Breast epithelium (tissue), 4 donors: ENCODE results near the gene WBP1. TPM values are rescaled to one million over a fixed set of nuclear protein-coding genes. Genes with fewer than 3 reads are reported as not detected.
A peak's percentile ranks its signal among the peaks of the same experiment; 100 is the strongest.

ENCODE experiments used
- DNase-seq, 2 donors: peaks; one replicate each; pipeline ENCODE4 v3.0.0-alpha.2; 2019; ENCODE audit warnings: low spot score in 2 of 2
- H3K27ac ChIP-seq, 2 donors: fragments of 200-600 bp; sonication (generic) in 1 of 2; one replicate each; pipeline ENCODE4 v1.5.1; 2016 to 2019; ENCODE audit warnings: mild to moderate bottlenecking in 1 of 2
- H3K27me3 ChIP-seq, 2 donors: fragments of 200-600 bp; sonication (generic) in 1 of 2; one replicate each; pipeline versions ENCODE4 v1.5.1 to v1.6.0; 2017 to 2019; ENCODE audit warnings: control low read depth in 1 of 2, mild to moderate bottlenecking in 1 of 2
- H3K36me3 ChIP-seq: fragments of 200-600 bp; one replicate; pipeline ENCODE4 v1.5.1; 2019
- H3K4me1 ChIP-seq, 2 donors: fragments of 200-600 bp; sonication (generic); one replicate each; pipeline ENCODE4 v1.5.1; 2016 to 2019; ENCODE audit warnings: control low read depth in 1 of 2
- H3K4me3 ChIP-seq, 3 donors: fragments of 200-600 bp; sonication (generic); 1 replicate in 2 of 3; 2 replicates in 1 of 3; pipeline ENCODE4 v1.5.1; 2016 to 2019; ENCODE audit warnings: mild to moderate bottlenecking in 3 of 3, moderate library complexity in 2 of 3
- H3K9me3 ChIP-seq, 2 donors: fragments of 200-600 bp; sonication (generic) in 1 of 2; one replicate each; pipeline ENCODE4 v1.5.1; 2016 to 2019; ENCODE audit warnings: control low read depth in 1 of 2
- CTCF ChIP-seq, 3 donors: fragments of 450-650 bp; IDR thresholded peaks; one replicate each; pipeline ENCODE4 v1.5.1; 2016 to 2017; ENCODE audit warnings: antibody characterized with exemption in 3 of 3, mild to moderate bottlenecking in 3 of 3, moderate library complexity in 3 of 3
- POLR2A ChIP-seq: fragments of 450-650 bp; IDR thresholded peaks from one replicate; pipeline ENCODE4 v1.6.1; 2016; ENCODE audit warnings: antibody characterized with exemption, mild to moderate bottlenecking, moderate library complexity
- POLR2AphosphoS5 ChIP-seq, 3 donors: sonication (generic); formaldehyde crosslinking; IDR thresholded peaks; one replicate each; pipeline ENCODE4 v1.6.1; 2017; ENCODE audit warnings: antibody characterized with exemption in 3 of 3
- intact Hi-C: fragments of 100-400 bp; cut with DNase I; formaldehyde crosslinking; loops from one replicate; pipeline ENCODE4 v1.15.1; 2023; ENCODE audit warnings: low total_unique reads
- total RNA-seq, 3 donors: library from RNA; depleted of rRNA; stranded (reverse); fragments of >200 nt; gene quantifications; one replicate each; pipeline ENCODE4 v1.1.0, GENCODE V29; 2016

The WBP1 gene
- total RNA-seq, 3 donors from 2014 or later = 58.0 to 70.0 (median 61.9) TPM

GRCh38 chr2:74471332-74472065 is 13.3 kb downstream of the WBP1 start:
- H3K27ac ChIP-seq = peak overlapping the region; percentile 82 to 96
- TF ChIP-seq POLR2A = no peak
- no peak for TF ChIP-seq CTCF (IDR thresholded peaks at IDR 0.05)
- TF ChIP-seq POLR2AphosphoS5 (IDR thresholded peaks at IDR 0.05) = no peak
- no peaks in the 10 kb centered on the region for H3K27me3 ChIP-seq
- peaks cover 4 to 5% of the 10 kb centered on the region in 2 donors for H3K4me1 ChIP-seq
- no peaks in the 10 kb centered on the region for H3K9me3 ChIP-seq
- no peaks in the 10 kb centered on the region for H3K36me3 ChIP-seq
- DNase-seq = no peak
- peak overlapping the region; percentile 67 to 96 (median 77) for H3K4me3 ChIP-seq
- intact Hi-C loops = no loop called here

GRCh38 chr2:74472086-74472944 is 14.1 kb downstream of the WBP1 start, which contains the start of gene MRPL53:
TSS of gene MRPL53 (minus strand) at chr2:74472680. CDS start at chr2:74472660, 20 bp downstream.
- no peaks in the 10 kb centered on the region for H3K27me3 ChIP-seq
- H3K4me3 ChIP-seq = peak within 1 kb of the TSS; percentile 67 to 96 (median 77)
- DNase-seq = peak; percentile 91 to 95
- peaks cover 4 to 5% of the 10 kb centered on the region in 2 donors for H3K4me1 ChIP-seq
- no peaks in the 10 kb centered on the region for H3K36me3 ChIP-seq
- peak within 1 kb of the TSS; percentile 82 to 96 for H3K27ac ChIP-seq
- intact Hi-C loops = no loop called here
- TF ChIP-seq POLR2AphosphoS5 (IDR thresholded peaks at IDR 0.05) = peak; percentile 97 to 100 (median 99)
- TF ChIP-seq CTCF (IDR thresholded peaks at IDR 0.05) = no peak
- peak; percentile 86 for TF ChIP-seq POLR2A
- H3K9me3 ChIP-seq = no peaks in the 10 kb centered on the region

- DNase-seq = no peak
- Histone ChIP-seq H3K4me1 (peaks cover 4 to 5% of the 10 kb centered on the region in 2 donors), H3K27me3 (no peaks in the 10 kb centered on the region), H3K36me3 (no peaks in the 10 kb centered on the region), H3K4me3 (peak overlapping the region; percentile 67 to 96 (median 77)), H3K9me3 (no peaks in the 10 kb centered on the region), H3K27ac (peak overlapping the region; percentile 82 to 96)
- TF ChIP-seq POLR2AphosphoS5 (IDR thresholded peaks at IDR 0.05) = no peak
- TF ChIP-seq CTCF (IDR thresholded peaks at IDR 0.05) = no peak
- TF ChIP-seq POLR2A = no peak
- intact Hi-C loops = no loop called here
Observed at GRCh38 chr2:74472945-74473258, 14.7 kb downstream of the WBP1 start.

- H3K27me3 ChIP-seq = no peaks in the 10 kb centered on the region
- no peak overlapping the region for H3K27ac ChIP-seq
- DNase-seq = no peak
- no peak overlapping the region for H3K4me3 ChIP-seq
- intact Hi-C loops = no loop called here
- TF ChIP-seq CTCF (IDR thresholded peaks at IDR 0.05) (no peak), POLR2A (no peak), POLR2AphosphoS5 (IDR thresholded peaks at IDR 0.05) (no peak)
- no peaks in the 10 kb centered on the region for H3K9me3 ChIP-seq
- H3K4me1 ChIP-seq = peaks cover 4 to 5% of the 10 kb centered on the region in 2 donors
- no peaks in the 10 kb centered on the region for H3K36me3 ChIP-seq
Observed at GRCh38 chr2:74474481-74474880, 16.2 kb downstream of the WBP1 start.

GRCh38 chr2:74474899-74475298 is 16.7 kb downstream of the WBP1 start:
- no peaks in the 10 kb centered on the region for H3K9me3 ChIP-seq
- H3K27ac ChIP-seq = no peak overlapping the region
- no peaks in the 10 kb centered on the region for H3K27me3 ChIP-seq
- TF ChIP-seq POLR2A = no peak
- TF ChIP-seq CTCF (IDR thresholded peaks at IDR 0.05) = no peak
- TF ChIP-seq POLR2AphosphoS5 (IDR thresholded peaks at IDR 0.05) = no peak
- no peak overlapping the region for H3K4me3 ChIP-seq
- H3K4me1 ChIP-seq = peaks cover 4 to 5% of the 10 kb centered on the region in 2 donors
- DNase-seq = no peak
- intact Hi-C loops = no loop called here
- H3K36me3 ChIP-seq = no peaks in the 10 kb centered on the region
